KMS-11 (cell line): ENCODE results near the gene CARF.

Source experiments
- H2AFZ ChIP-seq: fragments of 200-600 bp; sonication (generic); 2 replicates; pipeline ENCODE4 v1.6.1; 2016; ENCODE audit warnings: antibody characterized with exemption, mixed run types, low read depth
- H3K27ac ChIP-seq: fragments of 200-600 bp; sonication (generic); 2 replicates; pipeline ENCODE4 v1.6.1; 2016; ENCODE audit warnings: mild to moderate bottlenecking, mixed run types
- H3K27me3 ChIP-seq: fragments of 200-600 bp; sonication (generic); 2 replicates; pipeline ENCODE4 v1.6.1; 2017; ENCODE audit warnings: mild to moderate bottlenecking, low read depth, mixed run types, moderate library complexity; ENCODE audit not compliant: insufficient read depth
- H3K36me3 ChIP-seq: fragments of 200-600 bp; sonication (generic); 2 replicates; pipeline ENCODE4 v1.6.1; 2017; ENCODE audit warnings: mild to moderate bottlenecking, mixed run types; ENCODE audit not compliant: insufficient read depth
- H3K4me1 ChIP-seq: fragments of 200-600 bp; sonication (generic); 2 replicates; pipeline ENCODE4 v1.6.1; 2016; ENCODE audit warnings: mild to moderate bottlenecking, low read depth, mixed run types; ENCODE audit not compliant: poor library complexity, severe bottlenecking
- H3K4me2 ChIP-seq: fragments of 200-600 bp; sonication (generic); 2 replicates; pipeline ENCODE4 v1.7.0; 2016; ENCODE audit warnings: mild to moderate bottlenecking, mixed run types
- H3K4me3 ChIP-seq: fragments of 200-600 bp; sonication (generic); IDR thresholded peaks from 2 replicates; pipeline ENCODE4 v1.6.1; 2017; ENCODE audit warnings: low read depth, low read length, mixed read lengths; ENCODE audit not compliant: insufficient read depth
- H3K79me2 ChIP-seq: fragments of 200-600 bp; sonication (generic); 2 replicates; pipeline ENCODE4 v1.6.1; 2016; ENCODE audit warnings: low read depth, mixed run types; ENCODE audit not compliant: insufficient read depth
- H3K9ac ChIP-seq: fragments of 200-600 bp; sonication (generic); 2 replicates; pipeline ENCODE4 v1.6.1; 2016; ENCODE audit warnings: mild to moderate bottlenecking, mixed run types
- H4K20me1 ChIP-seq: fragments of 200-600 bp; sonication (generic); 2 replicates; pipeline ENCODE4 v1.6.1; 2016; ENCODE audit warnings: mild to moderate bottlenecking, mixed run types; ENCODE audit not compliant: insufficient read depth
- TF ChIP-seq, protein P1 (sequence below): fragments of 200-600 bp; sonication (generic); conservative IDR thresholded peaks from 2 replicates; pipeline ENCODE4 v1.6.1; 2017; ENCODE audit warnings: low read depth, mild to moderate bottlenecking, antibody characterized with exemption, low read length, moderate library complexity, mixed read lengths

CARF gene

DNA sequence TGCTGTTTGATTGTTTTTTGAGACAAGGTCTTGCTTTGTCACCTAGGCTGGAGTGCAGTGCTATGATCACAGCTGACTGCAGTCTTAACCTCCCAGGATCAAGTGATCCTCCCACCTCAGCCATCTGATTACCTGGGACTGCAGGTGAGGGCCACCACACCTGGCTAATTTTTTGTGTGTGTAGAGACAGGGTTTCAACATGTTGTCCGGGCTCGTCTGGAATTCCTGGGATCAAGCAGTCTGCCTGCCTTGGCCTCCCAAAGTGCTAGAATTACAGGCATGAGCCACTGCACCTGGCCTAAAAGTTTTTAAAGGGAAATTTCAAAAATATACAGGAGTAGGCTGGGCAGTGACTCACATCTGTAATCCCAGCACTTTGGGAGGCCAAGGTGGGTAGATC is 22.4 kb downstream of the CARF start:
- no peaks in the 10 kb centered on the region for H3K4me1 ChIP-seq
- no peak overlapping the region for H3K27ac ChIP-seq
- TF ChIP-seq, protein P1, sequence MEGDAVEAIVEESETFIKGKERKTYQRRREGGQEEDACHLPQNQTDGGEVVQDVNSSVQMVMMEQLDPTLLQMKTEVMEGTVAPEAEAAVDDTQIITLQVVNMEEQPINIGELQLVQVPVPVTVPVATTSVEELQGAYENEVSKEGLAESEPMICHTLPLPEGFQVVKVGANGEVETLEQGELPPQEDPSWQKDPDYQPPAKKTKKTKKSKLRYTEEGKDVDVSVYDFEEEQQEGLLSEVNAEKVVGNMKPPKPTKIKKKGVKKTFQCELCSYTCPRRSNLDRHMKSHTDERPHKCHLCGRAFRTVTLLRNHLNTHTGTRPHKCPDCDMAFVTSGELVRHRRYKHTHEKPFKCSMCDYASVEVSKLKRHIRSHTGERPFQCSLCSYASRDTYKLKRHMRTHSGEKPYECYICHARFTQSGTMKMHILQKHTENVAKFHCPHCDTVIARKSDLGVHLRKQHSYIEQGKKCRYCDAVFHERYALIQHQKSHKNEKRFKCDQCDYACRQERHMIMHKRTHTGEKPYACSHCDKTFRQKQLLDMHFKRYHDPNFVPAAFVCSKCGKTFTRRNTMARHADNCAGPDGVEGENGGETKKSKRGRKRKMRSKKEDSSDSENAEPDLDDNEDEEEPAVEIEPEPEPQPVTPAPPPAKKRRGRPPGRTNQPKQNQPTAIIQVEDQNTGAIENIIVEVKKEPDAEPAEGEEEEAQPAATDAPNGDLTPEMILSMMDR: no peak
- no peaks in the 10 kb centered on the region for H3K79me2 ChIP-seq
- no peaks in the 10 kb centered on the region for H3K36me3 ChIP-seq
- no peaks in the 10 kb centered on the region for H3K27me3 ChIP-seq
- no peak overlapping the region for H3K9ac ChIP-seq
- H3K4me2 ChIP-seq: no peak overlapping the region
- no peak overlapping the region for H2AFZ ChIP-seq
- no peaks in the 10 kb centered on the region for H4K20me1 ChIP-seq
- no peak overlapping the region for H3K4me3 ChIP-seq

DNA sequence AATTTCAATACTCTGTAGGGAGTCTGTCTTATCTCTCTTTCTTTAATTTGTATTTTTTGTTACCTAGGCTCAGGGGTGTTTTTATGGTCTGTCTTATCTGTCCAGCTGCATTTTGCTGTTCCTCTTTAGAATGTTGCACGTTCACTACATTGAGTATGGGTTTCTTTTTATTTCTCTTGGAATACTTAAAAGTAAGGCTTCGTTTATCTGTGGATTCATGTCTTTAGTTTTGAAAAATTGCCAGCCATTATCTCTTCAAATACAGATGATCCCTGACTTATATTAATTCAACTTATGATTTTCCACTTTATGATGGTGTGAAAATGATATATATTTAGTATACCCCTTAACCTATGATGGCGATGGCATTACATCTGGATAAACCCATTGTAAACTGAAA is 26.9 kb downstream of the CARF start:
- Histone ChIP-seq H3K27ac (no peak overlapping the region), H3K79me2 (no peaks in the 10 kb centered on the region), H3K9ac (no peak overlapping the region), H3K4me3 (no peak overlapping the region), H2AFZ (no peak overlapping the region), H3K27me3 (no peaks in the 10 kb centered on the region), H3K4me1 (no peaks in the 10 kb centered on the region), H3K4me2 (no peak overlapping the region), H3K36me3 (no peaks in the 10 kb centered on the region), H4K20me1 (no peaks in the 10 kb centered on the region)
- TF ChIP-seq, protein P1: no peak

DNA sequence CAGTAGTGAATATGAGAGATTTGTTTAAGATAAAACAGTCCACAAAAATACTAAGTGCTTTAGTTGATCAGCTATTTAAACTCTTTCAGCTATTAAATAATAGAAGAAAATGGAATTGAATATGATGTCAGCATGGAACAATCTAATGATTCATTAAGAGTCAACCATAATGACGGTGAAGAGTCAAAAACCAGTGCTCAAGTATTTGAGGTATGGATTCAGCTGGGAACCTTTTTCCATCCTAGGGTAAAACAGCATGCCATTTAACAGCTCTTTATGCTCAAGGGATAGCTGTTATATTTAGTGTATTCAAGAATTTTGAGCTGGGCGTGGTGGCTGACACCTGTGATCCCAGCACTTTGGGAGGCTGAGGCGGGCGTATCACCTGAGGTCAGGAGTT is 29.7 kb downstream of the CARF start:
- TF ChIP-seq, protein P1: no peak
- Histone ChIP-seq H3K27me3 (no peaks in the 10 kb centered on the region), H3K4me2 (no peak overlapping the region), H4K20me1 (no peaks in the 10 kb centered on the region), H3K4me1 (no peaks in the 10 kb centered on the region), H3K4me3 (no peak overlapping the region), H3K36me3 (no peaks in the 10 kb centered on the region), H3K27ac (no peak overlapping the region), H3K9ac (no peak overlapping the region), H3K79me2 (no peaks in the 10 kb centered on the region), H2AFZ (no peak overlapping the region)

DNA sequence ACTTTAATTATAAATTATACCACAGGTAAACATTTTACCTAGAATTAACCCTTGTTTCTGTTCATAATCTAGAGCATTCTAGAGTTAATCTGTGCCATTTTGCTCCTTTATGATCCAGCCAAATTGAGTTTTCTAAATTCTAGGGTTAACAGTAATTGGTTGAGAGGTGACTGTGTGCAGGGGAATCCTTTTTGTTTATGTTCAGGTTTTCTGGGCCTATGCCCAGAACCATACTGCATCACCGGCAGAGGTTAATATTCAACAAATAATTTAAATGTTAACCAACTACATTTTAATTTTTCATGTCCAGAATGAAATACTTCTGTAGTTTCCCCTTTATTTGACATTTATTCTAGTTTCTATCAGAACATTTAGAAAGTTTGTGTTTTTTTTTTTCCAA is 32.3 kb downstream of the CARF start:
- H3K4me1 ChIP-seq: no peaks in the 10 kb centered on the region

More for the DNA sequence above, 32.3 kb downstream of the CARF start:
- no peak overlapping the region for H2AFZ ChIP-seq
- no peak overlapping the region for H3K4me2 ChIP-seq
- H3K79me2 ChIP-seq: no peaks in the 10 kb centered on the region
- no peaks in the 10 kb centered on the region for H4K20me1 ChIP-seq
- TF ChIP-seq, protein P1: no peak
- no peaks in the 10 kb centered on the region for H3K27me3 ChIP-seq
- H3K4me3 ChIP-seq: no peak overlapping the region
- H3K27ac ChIP-seq: no peak overlapping the region
- no peaks in the 10 kb centered on the region for H3K36me3 ChIP-seq
- no peak overlapping the region for H3K9ac ChIP-seq
